CD4-positive, alpha-beta memory T cell (primary cell): ENCODE measurements around the gene ACP7. TPM values are rescaled to one million over a fixed set of nuclear protein-coding genes. Genes with fewer than 3 reads are reported as not detected.

Experiments
- CTCF ChIA-PET: fragments of 350-600 bp; sonication (Branson Sonifier 250); formaldehyde crosslinking; loops from one replicate; lab custom pipeline; 2021; ENCODE audit warnings: inconsistent platforms; ENCODE audit not compliant: partially characterized antibody; lab: Charles Lee
- POLR2A ChIA-PET: fragments of 350-600 bp; sonication (Branson Sonifier 250); formaldehyde crosslinking; loops from one replicate; lab custom pipeline; 2021; ENCODE audit not compliant: partially characterized antibody; lab: Charles Lee
- DNase-seq, 5 donors: peaks; one replicate each; pipeline versions ENCODE4 v3.0.0 to v3.0.0-alpha.2; 2020 to 2022; ENCODE audit warnings: mixed read lengths in 1 of 5
- H3K27ac ChIP-seq: one replicate; pipeline ENCODE4 v1.7.0; 2013; ENCODE audit warnings: low read depth, low read length
- H3K27me3 ChIP-seq: 2 replicates; pipeline ENCODE4 v1.7.0; 2013; ENCODE audit warnings: mild to moderate bottlenecking, low read length, moderate library complexity; ENCODE audit not compliant: insufficient read depth
- H3K36me3 ChIP-seq: 2 replicates; pipeline ENCODE4 v1.7.0; 2013; ENCODE audit warnings: mild to moderate bottlenecking, low read length, moderate library complexity; ENCODE audit not compliant: insufficient read depth
- H3K4me1 ChIP-seq: 2 replicates; pipeline ENCODE4 v1.7.0; 2013; ENCODE audit warnings: mild to moderate bottlenecking, low read length, moderate library complexity; ENCODE audit not compliant: insufficient read depth
- H3K4me3 ChIP-seq, 2 donors: one replicate each; pipeline ENCODE4 v1.7.0; 2013; ENCODE audit warnings: low read length in 2 of 2, mild to moderate bottlenecking in 1 of 2
- H3K9me3 ChIP-seq, 2 donors: one replicate each; pipeline ENCODE4 v1.7.0; 2013; ENCODE audit warnings: low read length in 2 of 2, control low read depth in 1 of 2; ENCODE audit not compliant: control insufficient read depth in 1 of 2
- H3K27ac Mint-ChIP-seq, 7 donors: one replicate each; pipeline ENCODE4 v1.8.0; 2020 to 2021; ENCODE audit warnings: mixed read lengths in 7 of 7, mild to moderate bottlenecking in 6 of 7, inconsistent platforms in 3 of 7, moderate library complexity in 3 of 7
- H3K27me3 Mint-ChIP-seq, 2 donors: one replicate each; pipeline ENCODE4 v1.8.0; 2020 to 2021; ENCODE audit warnings: mixed read lengths in 2 of 2
- H3K36me3 Mint-ChIP-seq, 2 donors: one replicate each; pipeline ENCODE4 v1.8.0; 2020 to 2021; ENCODE audit warnings: mixed read lengths in 2 of 2, inconsistent platforms in 1 of 2, mild to moderate bottlenecking in 1 of 2
- H3K4me1 Mint-ChIP-seq, 4 donors: one replicate each; pipeline ENCODE4 v1.8.0; 2020 to 2021; ENCODE audit warnings: mixed read lengths in 4 of 4, mild to moderate bottlenecking in 1 of 4
- H3K4me3 Mint-ChIP-seq, 8 donors: one replicate each; pipeline ENCODE4 v1.8.0; 2020 to 2021; ENCODE audit warnings: mixed read lengths in 8 of 8, mild to moderate bottlenecking in 7 of 8, moderate library complexity in 6 of 8, inconsistent platforms in 3 of 8
- H3K9me3 Mint-ChIP-seq, 8 donors: one replicate each; pipeline ENCODE4 v1.8.0; 2020 to 2021; ENCODE audit warnings: mixed read lengths in 8 of 8, mild to moderate bottlenecking in 5 of 8, inconsistent platforms in 3 of 8, moderate library complexity in 1 of 8
- intact Hi-C: fragments of 100-400 bp; cut with micrococcal nuclease; formaldehyde crosslinking; loops from one replicate; pipeline ENCODE4 v1.15.1; 2023
- polyA plus RNA-seq, 2 donors: library from polyadenylated mRNA; unstranded; fragments of 300-500 nt; fragmentation: Illumina TruSeq; gene quantifications; one replicate each; pipeline ENCODE4 v1.2.3, GENCODE V29; 2021
- total RNA-seq, 2 experiments: library from RNA; stranded (reverse); gene quantifications; one replicate each; pipeline ENCODE4 v1.2.3, GENCODE V29; 2021

Gene ACP7
- total and polyA plus RNA-seq, 4 experiments from 2014 or later: 0.14 TPM; not detected in 3

- CTCF ChIA-PET: interaction anchor here (1.7 kb wide), 1 partner anchor 27 kb away, joined by 6 read pairs; no protein-coding TSS in a partner anchor
- DNase-seq: no peak
- intact Hi-C loops: no loop called here
- no peak overlapping the region for H3K27ac Mint-ChIP-seq
- no peaks in the 10 kb centered on the region for H3K27me3 Mint-ChIP-seq
- H3K4me1 Mint-ChIP-seq: peaks cover 10 to 21% (median 19%) of the 10 kb centered on the region in 4 donors
- Histone ChIP-seq H3K4me1 (no peaks in the 10 kb centered on the region), H3K9me3 (no peaks in the 10 kb centered on the region), H3K4me3 (no peak overlapping the region), H3K27me3 (no peaks in the 10 kb centered on the region), H3K36me3 (no peaks in the 10 kb centered on the region), H3K27ac (no peak overlapping the region)
- POLR2A ChIA-PET: no interaction called here
- H3K36me3 Mint-ChIP-seq: peaks cover 3% of the 10 kb centered on the region in 2 donors
- H3K4me3 Mint-ChIP-seq: no peak overlapping the region
- peaks cover 0 to 2% (median 0%) of the 10 kb centered on the region in 8 donors for H3K9me3 Mint-ChIP-seq
These were observed 64.9 kb downstream of the ACP7 start for GRCh38 chr19:39148939-39149529.

GRCh38 chr19:39150235-39150634 is 66.1 kb downstream of the ACP7 start:
- no peak overlapping the region for H3K4me3 Mint-ChIP-seq
- no peaks in the 10 kb centered on the region for H3K9me3 ChIP-seq
- CTCF ChIA-PET: interaction anchor here (1.7 kb wide), 1 partner anchor 28 kb away, joined by 6 read pairs; no protein-coding TSS in a partner anchor
- H3K4me3 ChIP-seq: no peak overlapping the region
- H3K36me3 Mint-ChIP-seq: peaks cover 3 to 4% of the 10 kb centered on the region in 2 donors
- no peak overlapping the region for H3K27ac ChIP-seq
- H3K4me1 Mint-ChIP-seq: peaks cover 11 to 19% (median 16%) of the 10 kb centered on the region in 4 donors
- DNase-seq: no peak
- POLR2A ChIA-PET: no interaction called here
- no peaks in the 10 kb centered on the region for H3K27me3 ChIP-seq
- intact Hi-C loops: no loop called here
- H3K36me3 ChIP-seq: no peaks in the 10 kb centered on the region
- no peaks in the 10 kb centered on the region for H3K4me1 ChIP-seq
- H3K9me3 Mint-ChIP-seq: peaks cover 0 to 2% (median 0%) of the 10 kb centered on the region in 8 donors
- no peak overlapping the region for H3K27ac Mint-ChIP-seq
- no peaks in the 10 kb centered on the region for H3K27me3 Mint-ChIP-seq

GRCh38 chr19:39150807-39151600 is 66.8 kb downstream of the ACP7 start:
- Histone ChIP-seq H3K9me3 (no peaks in the 10 kb centered on the region), H3K27me3 (no peaks in the 10 kb centered on the region), H3K36me3 (no peaks in the 10 kb centered on the region), H3K4me3 (no peak overlapping the region), H3K27ac (no peak overlapping the region), H3K4me1 (no peaks in the 10 kb centered on the region)
- Mint-ChIP-seq H3K4me1 (peaks cover 12 to 21% (median 16%) of the 10 kb centered on the region in 4 donors), H3K27me3 (no peaks in the 10 kb centered on the region), H3K4me3 (no peak overlapping the region), H3K36me3 (peaks cover 3 to 4% of the 10 kb centered on the region in 2 donors), H3K27ac (no peak overlapping the region), H3K9me3 (peaks cover 0 to 2% (median 0%) of the 10 kb centered on the region in 8 donors)
- ChIA-PET POLR2A (no interaction called here), CTCF (interaction anchor here (1.4 to 1.7 kb wide), 2 partner anchors 29 to 41 kb away, joined by 3 to 6 read pairs; no protein-coding TSS in a partner anchor)
- intact Hi-C loops: no loop called here
- DNase-seq: no peak

- intact Hi-C loops: no loop called here
- Mint-ChIP-seq H3K4me1 (peaks cover 10 to 20% (median 15%) of the 10 kb centered on the region in 4 donors), H3K27ac (no peak overlapping the region), H3K4me3 (no peak overlapping the region), H3K27me3 (no peaks in the 10 kb centered on the region), H3K9me3 (peaks cover 0 to 2% (median 0%) of the 10 kb centered on the region in 8 donors), H3K36me3 (peaks cover 3 to 4% of the 10 kb centered on the region in 2 donors)
- H3K36me3 ChIP-seq: no peaks in the 10 kb centered on the region
- H3K27ac ChIP-seq: no peak overlapping the region
- CTCF ChIA-PET: interaction anchor here (1.4 kb wide), 1 partner anchor 42 kb away, joined by 3 read pairs; no protein-coding TSS in a partner anchor
- peaks cover 4% of the 10 kb centered on the region for H3K4me1 ChIP-seq
- H3K27me3 ChIP-seq: no peaks in the 10 kb centered on the region
- H3K4me3 ChIP-seq: no peak overlapping the region
- POLR2A ChIA-PET: no interaction called here
- no peak for DNase-seq
- no peaks in the 10 kb centered on the region for H3K9me3 ChIP-seq
These were observed 67.9 kb downstream of the ACP7 start for GRCh38 chr19:39152066-39152465.

- intact Hi-C loops: no loop called here
- Mint-ChIP-seq H3K36me3 (peaks cover 0 to 4% of the 10 kb centered on the region in 2 donors), H3K27ac (peak overlapping the region in 2 of 7 donors; percentile 19 to 60), H3K27me3 (no peaks in the 10 kb centered on the region), H3K4me1 (peaks cover 17 to 21% (median 19%) of the 10 kb centered on the region in 4 donors), H3K9me3 (peaks cover 0 to 2% (median 0%) of the 10 kb centered on the region in 8 donors), H3K4me3 (no peak overlapping the region)
- H3K4me3 ChIP-seq: no peak overlapping the region
- CTCF ChIA-PET: interaction anchor here (0.7 kb wide), 1 partner anchor 33 kb away, joined by 3 read pairs; no protein-coding TSS in a partner anchor
- peaks cover 4% of the 10 kb centered on the region for H3K4me1 ChIP-seq
- no peak overlapping the region for H3K27ac ChIP-seq
- POLR2A ChIA-PET: no interaction called here
- DNase-seq: no peak
- H3K27me3 ChIP-seq: no peaks in the 10 kb centered on the region
- no peaks in the 10 kb centered on the region for H3K36me3 ChIP-seq
- H3K9me3 ChIP-seq: no peaks in the 10 kb centered on the region
These were observed 70.0 kb downstream of the ACP7 start for GRCh38 chr19:39154100-39154628.

- CTCF ChIA-PET: interaction anchor here (0.7 kb wide), 1 partner anchor 32 kb away, joined by 3 read pairs; no protein-coding TSS in a partner anchor
- POLR2A ChIA-PET: no interaction called here
- H3K4me3 Mint-ChIP-seq: no peak overlapping the region
- Histone ChIP-seq H3K27me3 (no peaks in the 10 kb centered on the region), H3K9me3 (no peaks in the 10 kb centered on the region), H3K36me3 (no peaks in the 10 kb centered on the region), H3K4me3 (no peak overlapping the region), H3K4me1 (peaks cover 4% of the 10 kb centered on the region), H3K27ac (no peak overlapping the region)
- peaks cover 0 to 2% (median 0%) of the 10 kb centered on the region in 8 donors for H3K9me3 Mint-ChIP-seq
- H3K36me3 Mint-ChIP-seq: peaks cover 0 to 4% of the 10 kb centered on the region in 2 donors
- peak overlapping the region in 1 of 7 donors; percentile 60 for H3K27ac Mint-ChIP-seq
- H3K4me1 Mint-ChIP-seq: peaks cover 17 to 21% (median 19%) of the 10 kb centered on the region in 4 donors
- H3K27me3 Mint-ChIP-seq: no peaks in the 10 kb centered on the region
- no peak for DNase-seq
- intact Hi-C loops: no loop called here
These were observed 70.5 kb downstream of the ACP7 start for GRCh38 chr19:39154629-39155100.
